HEK293T (cell line): ENCODE measurements around the gene NDRG4.

Source experiments
- CTCF ChIA-PET: fragments of 350-600 bp; formaldehyde crosslinking; extraction: SDS; loops from one replicate; lab custom pipeline; 2021; ENCODE audit warnings: antibody characterized with exemption, inconsistent platforms; lab: Yijun Ruan, JAX
- POLR2A ChIA-PET: fragments of 350-600 bp; formaldehyde crosslinking; extraction: SDS; loops from one replicate; lab custom pipeline; 2020; ENCODE audit warnings: antibody characterized with exemption, inconsistent platforms; lab: Yijun Ruan, JAX
- DNase-seq: peaks from one replicate; pipeline ENCODE4 v3.0.0; 2012; ENCODE audit warnings: mixed read lengths; ENCODE audit errors: extremely low spot score
- ARNT ChIP-seq: fragments of 450-650 bp; IDR thresholded peaks from 2 replicates; pipeline ENCODE4 v1.6.1; 2017; ENCODE audit warnings: mild to moderate bottlenecking
- BHLHE40 ChIP-seq: fragments of 450-650 bp; IDR thresholded peaks from 2 replicates; pipeline ENCODE4 v1.6.1; 2016; ENCODE audit warnings: mild to moderate bottlenecking, moderate library complexity, borderline replicate concordance
- CTBP1 ChIP-seq: fragments of 450-650 bp; IDR thresholded peaks from 2 replicates; pipeline ENCODE4 v1.6.1; 2016; ENCODE audit warnings: borderline replicate concordance
- ELF4 ChIP-seq: fragments of 450-650 bp; IDR thresholded peaks from 2 replicates; pipeline ENCODE4 v1.6.1; 2017; ENCODE audit warnings: antibody characterized with exemption
- FOXA1 ChIP-seq: fragments of 450-650 bp; IDR thresholded peaks from 2 replicates; pipeline ENCODE4 v1.6.1; 2016; ENCODE audit warnings: mild to moderate bottlenecking
- FOXK2 ChIP-seq: fragments of 450-650 bp; IDR thresholded peaks from 2 replicates; pipeline ENCODE4 v1.6.1; 2016; ENCODE audit warnings: mild to moderate bottlenecking
- FOXM1 ChIP-seq: fragments of 450-650 bp; IDR thresholded peaks from 2 replicates; pipeline ENCODE4 v1.6.1; 2017; ENCODE audit warnings: mild to moderate bottlenecking, borderline replicate concordance
- HDGF ChIP-seq: fragments of 450-650 bp; IDR thresholded peaks from 2 replicates; pipeline ENCODE4 v1.6.1; 2017; ENCODE audit warnings: antibody characterized with exemption, borderline replicate concordance
- L3MBTL2 ChIP-seq: fragments of 450-650 bp; conservative IDR thresholded peaks from 2 replicates; pipeline ENCODE4 v1.6.1; 2016; ENCODE audit warnings: mild to moderate bottlenecking
- LEF1 ChIP-seq: fragments of 450-650 bp; IDR thresholded peaks from 2 replicates; pipeline ENCODE4 v1.6.1; 2017; ENCODE audit warnings: mild to moderate bottlenecking, borderline replicate concordance
- NFRKB ChIP-seq: fragments of 450-650 bp; IDR thresholded peaks from 2 replicates; pipeline ENCODE4 v1.6.1; 2016; ENCODE audit warnings: mild to moderate bottlenecking, moderate library complexity
- SP1 ChIP-seq: fragments of 450-650 bp; IDR thresholded peaks from 2 replicates; pipeline ENCODE4 v1.6.1; 2017
- SUZ12 ChIP-seq: fragments of 450-650 bp; IDR thresholded peaks from 2 replicates; pipeline ENCODE4 v1.6.1; 2016; ENCODE audit warnings: mild to moderate bottlenecking
- TARDBP ChIP-seq: fragments of 450-650 bp; IDR thresholded peaks from 2 replicates; pipeline ENCODE4 v1.6.1; 2016
- ZNF384 ChIP-seq: fragments of 450-650 bp; IDR thresholded peaks from 2 replicates; pipeline ENCODE4 v1.6.1; 2016
- TF ChIP-seq, protein P1 (sequence below): fragments of 450-650 bp; IDR thresholded peaks from 2 replicates; pipeline ENCODE4 v1.6.1; 2016

The NDRG4 gene

DNA sequence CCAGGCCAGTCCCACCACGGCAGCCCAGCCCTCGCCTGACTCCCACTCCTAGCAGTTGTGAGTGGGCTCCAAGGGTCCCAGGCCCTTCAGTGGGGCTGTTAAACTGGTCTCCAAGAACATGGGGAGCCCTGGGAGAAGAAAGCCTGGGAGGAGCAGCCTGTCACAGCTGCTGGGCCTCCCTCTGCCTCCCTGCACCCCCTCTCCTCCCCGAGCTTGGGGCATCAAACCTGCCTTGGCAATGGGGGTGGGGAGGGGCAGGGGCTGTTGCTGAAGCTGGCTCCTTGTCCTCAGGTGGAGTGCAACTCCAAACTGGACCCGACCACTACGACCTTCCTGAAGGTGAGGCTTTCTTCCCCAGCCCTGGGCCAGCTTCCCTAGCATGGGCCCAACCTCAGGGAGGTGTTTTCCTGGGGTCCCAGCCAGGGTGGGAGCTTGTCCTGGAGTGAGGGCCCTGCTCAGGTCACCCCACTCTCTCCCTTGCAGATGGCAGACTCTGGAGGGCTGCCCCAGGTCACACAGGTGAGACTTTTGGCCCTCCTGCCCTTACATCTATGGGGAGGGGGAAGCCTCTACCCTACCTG, 8.8 kb downstream of the NDRG4 start:
- no peak for TF ChIP-seq ZNF384
- TF ChIP-seq TARDBP = no peak
- no peak for TF ChIP-seq L3MBTL2
- no peak for TF ChIP-seq ARNT
- TF ChIP-seq NFRKB = no peak
- TF ChIP-seq SUZ12 = no peak
- TF ChIP-seq FOXM1 = no peak
- TF ChIP-seq FOXK2 = no peak
- TF ChIP-seq LEF1 = no peak
- TF ChIP-seq FOXA1 = no peak
- TF ChIP-seq, protein P1, sequence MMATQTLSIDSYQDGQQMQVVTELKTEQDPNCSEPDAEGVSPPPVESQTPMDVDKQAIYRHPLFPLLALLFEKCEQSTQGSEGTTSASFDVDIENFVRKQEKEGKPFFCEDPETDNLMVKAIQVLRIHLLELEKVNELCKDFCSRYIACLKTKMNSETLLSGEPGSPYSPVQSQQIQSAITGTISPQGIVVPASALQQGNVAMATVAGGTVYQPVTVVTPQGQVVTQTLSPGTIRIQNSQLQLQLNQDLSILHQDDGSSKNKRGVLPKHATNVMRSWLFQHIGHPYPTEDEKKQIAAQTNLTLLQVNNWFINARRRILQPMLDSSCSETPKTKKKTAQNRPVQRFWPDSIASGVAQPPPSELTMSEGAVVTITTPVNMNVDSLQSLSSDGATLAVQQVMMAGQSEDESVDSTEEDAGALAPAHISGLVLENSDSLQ = no peak
- TF ChIP-seq HDGF = no peak
- ChIA-PET CTCF (no interaction called here), POLR2A (no interaction called here)
- no peak for DNase-seq

DNA sequence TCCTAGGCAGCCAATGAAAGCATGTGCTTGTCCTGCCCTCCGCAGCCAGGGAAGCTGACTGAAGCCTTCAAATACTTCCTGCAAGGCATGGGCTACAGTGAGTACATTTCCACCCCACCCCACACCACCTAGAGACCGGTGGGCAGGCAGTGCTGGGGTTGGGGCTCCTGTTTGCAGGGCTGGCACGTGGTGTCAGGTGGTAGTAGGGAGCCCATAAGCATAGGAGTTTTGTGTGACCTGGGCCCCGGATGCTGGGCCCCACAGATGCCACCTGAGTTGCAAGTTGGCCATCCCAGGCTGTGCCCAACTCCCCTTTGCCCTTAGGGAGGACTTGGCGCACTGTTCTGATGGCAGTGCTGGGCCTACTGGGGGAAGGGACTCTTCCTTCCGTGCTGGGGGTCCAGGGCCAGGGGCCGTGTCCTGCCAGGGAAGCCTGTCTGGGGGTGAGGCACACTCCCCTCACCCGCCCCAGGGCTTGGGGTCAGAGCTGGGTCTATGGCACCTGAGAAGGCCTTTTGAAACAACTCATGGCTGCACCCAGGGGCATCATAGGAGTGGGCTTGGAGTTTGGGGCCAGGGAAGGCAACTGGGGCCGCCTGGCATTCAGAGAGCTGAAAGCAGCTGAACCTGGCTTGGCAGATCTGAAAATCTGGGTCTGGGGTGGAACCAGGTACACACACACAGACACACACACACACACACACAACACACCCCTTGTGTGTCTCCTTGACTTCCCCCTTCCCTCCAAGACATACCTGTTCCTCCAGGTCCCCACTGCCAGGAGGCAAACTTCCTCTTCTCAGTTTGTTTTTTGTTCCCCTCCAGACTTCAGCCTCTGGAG, 9.5 kb downstream of the NDRG4 start:
- no peak for DNase-seq
- TF ChIP-seq FOXM1 = no peak
- no peak for TF ChIP-seq NFRKB
- no peak for TF ChIP-seq ZNF384
- TF ChIP-seq, protein P1 = no peak
- TF ChIP-seq LEF1 = no peak
- no peak for TF ChIP-seq BHLHE40
- no peak for TF ChIP-seq HDGF
- TF ChIP-seq L3MBTL2 = no peak
- no peak for TF ChIP-seq TARDBP
- TF ChIP-seq ARNT = no peak
- TF ChIP-seq CTBP1 = no peak
- no peak for TF ChIP-seq FOXA1
- no peak for TF ChIP-seq SP1
- no peak for TF ChIP-seq ELF4
- TF ChIP-seq SUZ12 = no peak
- TF ChIP-seq FOXK2 = no peak
- CTCF ChIA-PET = interaction anchor here (1.1 kb wide), 1 partner anchor 12 kb away, joined by 3 read pairs; no protein-coding TSS in a partner anchor
- POLR2A ChIA-PET = no interaction called here

DNA sequence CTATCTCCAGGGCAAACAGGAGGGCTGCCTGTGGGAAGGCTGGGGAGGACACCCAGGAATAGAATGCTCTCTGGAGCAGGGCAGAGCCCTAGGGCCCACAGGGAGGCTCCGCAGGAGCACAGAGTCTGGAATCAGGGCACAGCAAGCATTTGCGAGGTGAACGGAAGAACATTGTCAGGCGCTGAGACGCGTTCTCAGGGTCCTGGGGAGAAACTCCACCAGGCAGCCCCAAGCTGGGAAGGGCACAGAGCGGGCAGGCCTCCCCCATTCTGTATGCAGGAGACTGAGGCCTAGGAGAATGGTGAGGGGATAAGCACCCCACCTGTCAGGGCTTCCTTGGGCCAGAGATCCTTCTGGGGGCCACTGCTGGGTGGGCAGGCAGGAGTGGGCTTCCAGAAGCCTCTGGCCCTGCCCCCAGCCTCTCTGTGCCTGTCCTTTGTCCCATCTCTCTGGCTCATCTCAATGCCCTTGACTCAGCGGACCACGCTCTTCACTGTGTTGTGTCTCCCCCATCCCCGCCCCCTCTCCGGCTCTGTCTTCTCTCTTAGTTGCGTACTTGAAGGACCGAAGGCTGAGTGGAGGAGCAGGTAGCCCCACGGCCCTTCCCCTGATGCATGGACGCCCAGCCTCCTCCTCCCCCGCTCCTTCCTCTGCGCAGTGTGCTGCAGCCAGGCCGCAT, 10.3 kb downstream of the NDRG4 start:
- TF ChIP-seq TARDBP = no peak
- TF ChIP-seq SUZ12 = no peak
- TF ChIP-seq FOXA1 = no peak
- TF ChIP-seq HDGF = no peak
- no peak for TF ChIP-seq ZNF384
- no peak for TF ChIP-seq ARNT
- TF ChIP-seq ELF4 = no peak
- TF ChIP-seq LEF1 = no peak
- TF ChIP-seq NFRKB = no peak
- no peak for TF ChIP-seq BHLHE40
- TF ChIP-seq CTBP1 = no peak
- no peak for TF ChIP-seq FOXM1
- no peak for TF ChIP-seq FOXK2
- ChIA-PET CTCF (interaction anchor here (0.7 to 1.1 kb wide), 2 partner anchors 13 to 129 kb away, joined by 3 read pairs; no protein-coding TSS in a partner anchor), POLR2A (no interaction called here)
- no peak for DNase-seq

DNA sequence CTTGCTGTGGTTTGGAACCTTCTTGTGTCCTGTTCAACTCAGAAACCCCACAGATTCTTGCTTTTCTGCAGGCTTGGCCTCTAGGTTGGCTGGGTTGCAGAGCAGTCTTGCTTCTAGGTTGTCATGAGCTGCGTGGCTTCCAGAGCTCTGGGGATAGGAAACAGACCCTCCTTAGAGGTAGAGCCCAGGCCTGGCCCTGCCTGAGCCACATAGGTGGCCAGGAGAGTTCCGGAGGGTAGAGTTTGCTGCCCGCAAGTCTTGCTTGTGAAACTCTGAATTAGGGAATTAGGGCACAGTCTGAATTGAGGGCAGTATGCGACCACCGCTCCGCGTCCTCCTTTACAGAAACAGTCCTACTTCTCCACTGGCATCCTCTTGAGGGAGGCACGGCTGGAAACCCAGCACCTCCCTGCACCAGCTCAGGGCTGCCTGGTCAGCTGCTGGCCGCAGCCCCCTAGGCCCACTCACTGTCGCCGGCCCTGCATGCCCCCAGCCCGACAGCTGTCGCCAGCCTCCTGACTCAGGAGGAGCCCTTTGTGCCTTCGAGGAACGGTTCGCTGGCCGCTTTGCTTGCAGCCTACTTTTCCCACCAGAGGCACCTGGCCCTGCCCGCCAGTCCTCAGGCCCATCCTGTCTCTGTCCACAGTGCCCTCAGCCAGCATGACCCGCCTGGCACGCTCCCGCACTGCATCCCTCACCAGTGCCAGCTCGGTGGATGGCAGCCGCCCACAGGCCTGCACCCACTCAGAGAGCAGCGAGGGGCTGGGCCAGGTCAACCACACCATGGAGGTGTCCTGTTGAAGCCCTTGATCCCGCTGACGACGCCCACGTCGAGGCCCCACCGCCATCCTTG, 11.1 kb downstream of the NDRG4 start:
- DNase-seq = no peak
- TF ChIP-seq ARNT (no peak), L3MBTL2 (no peak), NFRKB (no peak), TARDBP (no peak), CTBP1 (no peak)
- TF ChIP-seq, protein P1 = no peak
- POLR2A ChIA-PET = interaction anchor here (0.6 to 1.2 kb wide), 2 partner anchors 245 to 419 kb away, joined by 3 read pairs; no protein-coding TSS in a partner anchor
- CTCF ChIA-PET = interaction anchor here (0.7 to 1.1 kb wide), 2 partner anchors 14 to 128 kb away, joined by 3 read pairs; no protein-coding TSS in a partner anchor
